HG02973 (cell line): ENCODE measurements around the gene COL27A1.

ENCODE experiments used
- ATAC-seq: cut with Tn5 transposase; IDR thresholded peaks from one replicate; pipeline ENCODE4 v1.9.1; 2021; ENCODE audit warnings: moderate library complexity; ENCODE audit not compliant: unreplicated experiment

Gene COL27A1

GRCh38 chr9:114261987-114262386 lies 106.7 kb downstream of the COL27A1 start:
- no peak for ATAC-seq

DNA sequence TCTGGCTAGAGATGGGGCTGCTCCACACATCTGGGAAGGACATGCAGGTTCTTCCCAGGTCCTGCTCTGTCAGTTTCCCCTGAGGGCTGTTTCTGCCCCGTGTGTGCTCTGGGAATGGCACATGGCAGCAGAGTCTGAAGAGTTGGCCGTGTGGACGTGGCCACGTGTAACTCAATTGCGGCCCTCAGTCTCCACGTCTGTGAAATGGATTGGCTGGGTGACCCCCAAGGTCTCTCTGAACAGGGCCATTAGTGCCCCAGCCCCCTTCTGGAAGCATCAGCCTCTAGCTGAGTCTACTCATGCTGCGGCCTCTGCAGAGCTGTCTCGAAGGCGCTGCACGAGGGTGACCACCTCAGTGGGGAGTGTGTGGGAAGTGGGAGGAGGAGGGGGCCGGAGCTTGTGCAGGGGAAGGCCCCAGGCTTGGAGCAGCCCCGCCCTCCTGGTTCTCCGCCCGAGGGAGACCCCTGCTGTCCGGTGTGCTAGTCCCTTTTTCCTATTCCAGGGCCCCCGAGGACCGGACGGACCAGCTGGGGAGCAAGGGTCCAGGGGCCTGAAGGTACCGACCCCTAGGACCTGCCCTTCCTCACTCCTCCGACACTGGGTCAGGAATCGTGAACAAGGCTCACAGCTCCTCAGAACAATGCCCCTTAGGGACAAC lies 108.6 kb downstream of the COL27A1 start:
- no peak for ATAC-seq

- no peak for ATAC-seq
These were observed 109.6 kb downstream of the COL27A1 start for GRCh38 chr9:114264806-114265550.

DNA sequence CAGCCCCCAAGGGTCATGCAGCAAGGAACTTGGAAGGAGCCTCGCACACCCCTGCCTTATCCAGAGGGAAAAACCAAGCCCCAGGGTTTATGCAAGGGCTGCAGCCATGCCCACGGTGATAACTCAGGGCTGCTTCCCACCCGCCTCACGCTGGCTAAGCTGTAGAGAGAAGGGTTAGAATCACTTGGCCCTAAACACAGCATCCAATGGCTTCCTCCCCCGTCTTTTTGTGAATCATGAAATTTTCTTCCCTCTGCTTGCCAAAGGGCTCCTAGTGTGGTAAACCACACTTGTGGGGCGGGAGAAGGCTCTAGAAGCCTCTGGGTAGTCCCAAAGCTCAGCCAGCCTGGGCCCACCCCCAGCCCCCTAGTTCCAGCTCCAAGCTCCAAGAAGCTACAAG lies 111.6 kb downstream of the COL27A1 start:
- no peak for ATAC-seq

DNA sequence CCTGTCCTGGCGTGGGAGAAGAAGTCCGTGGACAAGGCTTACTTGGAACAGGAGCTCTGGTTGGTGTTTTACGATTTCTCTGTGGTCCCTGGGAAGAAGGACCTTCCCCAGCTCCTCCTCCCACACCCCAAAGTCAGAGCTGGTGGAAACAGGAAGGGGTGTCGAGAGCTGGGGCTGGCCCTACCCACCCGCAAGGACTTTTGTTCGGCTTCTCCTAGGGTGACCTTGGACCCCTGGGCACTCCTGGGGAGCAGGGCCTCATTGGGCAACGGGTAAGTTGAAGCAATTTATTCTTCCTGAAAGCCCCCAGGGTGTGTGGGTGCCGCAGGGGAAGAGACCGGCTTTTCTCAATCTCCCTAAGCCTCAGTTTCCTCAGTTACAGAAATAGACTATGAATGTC lies 113.7 kb downstream of the COL27A1 start:
- ATAC-seq: no peak

DNA sequence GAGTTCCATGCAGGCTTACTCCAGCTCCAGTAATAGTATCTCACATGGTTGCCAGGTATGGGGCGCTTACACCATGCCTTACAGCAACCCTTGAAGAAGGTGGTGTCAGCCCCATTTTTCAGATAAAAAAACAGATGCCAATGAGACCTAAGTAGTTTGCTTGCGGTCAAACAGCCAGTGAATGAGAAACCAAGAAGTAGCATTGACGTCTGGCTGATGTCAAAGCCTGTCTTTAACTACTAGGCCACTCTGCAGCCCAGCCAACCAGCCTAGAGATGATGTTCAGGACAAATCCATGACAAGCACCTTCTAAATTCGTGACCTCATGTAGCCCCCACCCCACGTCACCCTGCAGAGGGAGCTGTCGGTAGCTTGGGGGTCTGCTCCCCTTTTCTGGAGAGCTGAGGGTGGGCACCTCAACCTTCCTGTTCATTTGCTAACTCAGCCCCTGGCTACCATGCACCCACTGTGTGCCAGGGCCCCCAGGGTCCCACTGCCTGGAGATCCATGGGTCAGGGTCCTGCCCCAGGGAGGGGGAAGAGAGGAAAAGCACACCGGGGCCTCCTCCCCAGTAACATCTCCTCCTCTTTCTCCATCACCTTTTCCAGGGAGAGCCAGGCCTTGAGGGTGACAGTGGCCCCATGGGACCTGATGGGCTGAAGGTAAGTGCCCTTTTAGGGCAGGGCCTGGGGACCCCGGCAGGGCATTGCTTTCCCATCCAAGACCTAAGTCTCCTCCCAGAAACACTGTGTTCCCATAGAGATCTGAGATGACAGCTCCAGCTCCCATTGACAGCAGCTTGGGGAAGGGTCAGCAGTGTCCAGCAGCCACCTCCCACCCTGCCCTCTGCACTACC lies 115.0 kb downstream of the COL27A1 start:
- no peak for ATAC-seq

DNA sequence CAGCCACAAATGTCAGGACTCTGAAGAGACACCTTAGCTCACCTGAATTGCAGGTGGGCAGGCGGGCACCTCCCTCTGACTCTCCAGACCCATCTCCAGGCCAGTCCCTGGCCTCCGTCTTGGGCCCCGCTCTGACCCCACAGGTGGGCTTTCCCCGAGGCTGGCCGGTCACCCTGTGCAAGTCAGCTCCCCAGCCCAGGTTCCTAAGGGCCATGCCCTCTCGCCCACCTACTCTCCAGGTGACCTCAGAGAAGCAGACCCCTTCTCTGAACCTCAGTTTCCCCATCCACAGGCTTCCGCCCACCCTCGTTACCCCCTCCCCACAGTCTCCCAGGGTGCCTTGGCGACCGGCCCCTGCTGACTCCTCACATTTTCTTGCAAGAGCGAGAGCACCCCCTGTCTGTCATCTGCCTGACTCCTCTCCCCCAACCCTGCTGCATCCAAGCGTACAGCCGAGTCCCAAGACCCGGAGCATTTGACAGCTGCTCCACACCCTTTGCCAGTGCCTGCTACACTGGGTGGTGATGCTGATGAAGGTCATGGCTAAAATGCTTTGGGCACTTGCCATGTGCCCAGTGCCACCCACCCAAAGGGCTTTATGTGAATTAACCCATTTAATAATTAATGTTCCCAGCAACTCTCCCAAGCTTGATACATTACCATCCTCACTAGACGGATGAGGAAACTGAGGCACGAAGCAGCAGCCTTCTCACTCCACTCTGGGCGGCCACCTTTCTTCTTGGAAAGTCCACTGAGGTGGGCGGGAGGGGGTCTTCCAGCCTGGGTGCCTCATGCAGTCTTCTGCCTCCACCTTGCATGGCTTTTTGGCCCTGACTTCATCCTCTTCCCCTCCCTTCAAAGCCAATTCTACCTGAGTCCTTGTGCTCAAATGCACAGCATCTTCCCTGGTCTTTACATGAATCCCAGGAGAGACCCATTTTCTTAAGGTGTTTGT lies 116.5 kb downstream of the COL27A1 start:
- ATAC-seq: no peak

GRCh38 chr9:114272739-114273431 lies 117.5 kb downstream of the COL27A1 start:
- no peak for ATAC-seq

DNA sequence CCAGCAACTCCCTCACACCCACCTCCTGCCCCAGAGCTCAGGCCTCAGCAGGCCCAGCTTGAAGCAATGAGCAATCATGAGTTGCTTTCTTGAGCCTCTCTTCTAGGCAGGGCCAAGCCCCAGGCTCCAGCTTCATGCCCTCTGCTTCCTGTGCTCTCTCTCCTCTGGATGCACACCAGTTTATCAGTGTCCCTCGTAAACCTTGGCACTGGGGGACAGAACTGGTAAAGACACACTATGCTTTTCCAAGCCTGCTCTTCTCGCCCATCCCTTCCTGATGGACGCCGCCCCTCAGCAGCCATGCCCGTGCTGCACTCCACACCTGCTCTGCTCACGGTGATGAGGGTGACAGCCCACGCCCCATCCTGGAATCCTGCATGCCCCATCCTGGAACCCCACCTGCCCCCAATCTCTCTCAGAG lies 118.1 kb downstream of the COL27A1 start:
- ATAC-seq: no peak

DNA sequence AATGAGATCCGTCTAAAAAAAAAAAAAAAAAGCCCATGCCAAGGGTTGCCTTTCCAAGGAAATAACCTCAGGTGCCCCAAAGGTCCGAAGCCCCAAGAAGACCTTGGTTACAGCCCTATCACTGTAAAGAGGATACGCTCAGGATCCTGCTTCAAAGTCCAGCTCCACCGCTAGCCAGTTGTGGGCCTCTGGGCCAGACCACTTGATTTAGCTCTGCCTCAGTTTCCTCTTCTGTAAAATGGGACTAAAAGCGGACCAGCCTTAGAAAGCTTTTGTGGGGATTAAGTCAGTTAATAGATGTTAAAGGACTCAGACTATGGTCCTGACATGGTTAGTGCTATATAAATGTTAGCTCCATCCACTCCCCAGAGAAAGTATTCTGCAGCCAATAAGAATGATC lies 118.9 kb downstream of the COL27A1 start:
- no peak for ATAC-seq

DNA sequence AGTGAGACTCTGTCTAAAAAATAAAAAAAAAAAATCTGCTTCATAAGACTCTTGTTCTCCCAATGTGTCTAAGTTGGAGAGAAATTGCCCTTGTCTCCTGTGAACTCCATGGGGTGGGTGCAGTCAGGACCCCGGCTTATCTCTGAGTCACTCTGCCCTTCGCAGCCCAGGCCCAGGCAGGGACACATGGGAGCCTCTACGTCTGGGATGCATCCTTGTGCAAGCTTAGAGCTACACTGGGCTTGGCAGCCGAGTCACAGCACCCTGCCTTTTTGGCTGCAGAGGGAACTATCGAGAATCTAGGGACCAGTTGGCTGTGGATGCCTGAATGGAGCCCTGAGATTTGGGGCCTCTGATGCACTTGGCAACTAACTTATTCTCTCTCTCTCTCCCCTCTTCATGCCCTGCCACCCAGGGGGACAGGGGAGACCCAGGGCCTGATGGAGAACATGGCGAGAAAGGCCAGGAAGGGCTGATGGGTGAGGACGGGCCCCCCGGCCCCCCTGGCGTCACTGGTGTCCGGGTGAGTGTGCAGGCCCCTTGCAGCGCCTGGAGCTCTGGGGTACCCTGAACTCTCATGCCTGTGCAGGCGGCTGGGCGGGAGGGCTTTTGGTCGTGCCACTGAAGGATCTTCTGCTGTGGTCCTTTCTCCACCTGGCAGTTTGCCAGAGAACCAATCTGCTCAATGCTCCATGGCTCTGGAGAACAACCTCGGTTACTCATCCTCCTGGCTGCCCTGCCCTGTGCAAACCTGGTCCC lies 120.1 kb downstream of the COL27A1 start:
- ATAC-seq: no peak

- no peak for ATAC-seq
These were observed 121.8 kb downstream of the COL27A1 start for GRCh38 chr9:114276908-114277821.

DNA sequence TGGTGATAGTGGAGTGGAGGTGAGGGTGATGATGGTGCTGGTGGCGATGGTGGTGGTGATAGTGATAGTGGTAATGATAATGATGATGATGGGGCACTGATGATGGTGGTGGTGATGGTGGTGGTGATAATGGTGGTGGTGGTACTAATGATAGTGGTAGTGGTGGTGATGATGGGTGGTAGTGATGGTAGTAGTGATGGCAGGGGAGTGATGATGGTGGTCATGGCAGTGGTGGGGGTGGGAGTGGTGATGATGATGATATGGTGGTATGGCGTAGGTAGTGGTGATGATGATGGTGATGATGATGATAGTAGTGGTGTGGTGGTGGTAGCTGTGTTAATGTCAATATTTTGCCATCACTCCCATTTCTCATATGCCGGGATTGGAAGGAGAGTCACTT lies 123.0 kb downstream of the COL27A1 start:
- ATAC-seq: no peak

DNA sequence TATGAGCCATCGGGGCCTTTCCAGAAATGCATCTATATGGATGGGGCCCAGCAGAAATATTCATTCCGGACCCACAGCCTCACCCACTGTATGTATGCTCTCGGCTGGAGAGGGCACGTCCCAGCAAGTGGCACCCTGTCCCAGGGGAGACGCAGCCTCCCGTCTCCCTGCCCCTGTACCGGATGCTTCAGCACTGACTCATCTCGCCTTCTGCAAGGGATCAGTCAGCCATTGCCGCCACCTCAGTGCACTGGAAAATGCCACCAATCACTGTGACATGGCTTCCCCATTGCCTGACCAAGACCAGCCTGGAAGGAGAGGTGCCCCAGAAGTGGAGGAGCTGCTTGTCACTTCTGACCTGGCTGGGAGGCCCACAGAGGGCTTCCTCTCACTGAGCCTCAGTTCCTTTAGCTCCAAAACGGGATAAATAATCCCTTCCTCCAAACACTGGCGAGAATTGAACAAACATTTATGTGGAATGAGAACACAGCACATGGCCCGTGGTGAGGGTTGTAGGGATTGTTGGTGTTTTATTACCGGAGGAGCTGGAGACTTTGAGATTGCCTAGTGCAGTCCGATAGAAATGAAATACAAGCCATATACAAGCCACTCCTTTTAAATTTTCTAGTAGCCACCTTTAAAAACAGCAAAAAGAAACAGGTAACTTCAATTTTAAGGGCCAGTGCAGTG lies 123.7 kb downstream of the COL27A1 start:
- no peak for ATAC-seq

- no peak for ATAC-seq
These were observed 124.4 kb downstream of the COL27A1 start for GRCh38 chr9:114279693-114280092.

- ATAC-seq: no peak
These were observed 125.5 kb downstream of the COL27A1 start for GRCh38 chr9:114280636-114281472.
